HG02840 (cell line): ENCODE measurements around the gene SMIM28.
"Not testable (repeated sequence)": the region's sequence is repeated elsewhere in the genome, so short reads cannot be mapped to it uniquely, and the experiment has no call there.

Source experiments
- ATAC-seq: cut with Tn5 transposase; IDR thresholded peaks from one replicate; pipeline ENCODE4 v1.9.1; 2021; ENCODE audit warnings: mild to moderate bottlenecking, moderate library complexity, moderate number of reproducible peaks; ENCODE audit not compliant: unreplicated experiment, low FRiP score

SMIM28 gene

GRCh38 chr6:138403801-138404665, 26.3 kb downstream of the SMIM28 start, which contains the start of gene HEBP2:
Gene HEBP2, plus strand, starts transcription at chr6:138404223. Its CDS starts 273 bp downstream, at chr6:138404496.
- peak; percentile 85 for ATAC-seq

GRCh38 chr6:138404666-138405337, 27.1 kb downstream of the SMIM28 start:
- ATAC-seq: peak; percentile 9

- ATAC-seq: no peak
Measured at GRCh38 chr6:138405816-138406413, 28.2 kb downstream of the SMIM28 start.

- ATAC-seq: no peak
Measured at GRCh38 chr6:138406443-138406842, 28.7 kb downstream of the SMIM28 start.

DNA sequence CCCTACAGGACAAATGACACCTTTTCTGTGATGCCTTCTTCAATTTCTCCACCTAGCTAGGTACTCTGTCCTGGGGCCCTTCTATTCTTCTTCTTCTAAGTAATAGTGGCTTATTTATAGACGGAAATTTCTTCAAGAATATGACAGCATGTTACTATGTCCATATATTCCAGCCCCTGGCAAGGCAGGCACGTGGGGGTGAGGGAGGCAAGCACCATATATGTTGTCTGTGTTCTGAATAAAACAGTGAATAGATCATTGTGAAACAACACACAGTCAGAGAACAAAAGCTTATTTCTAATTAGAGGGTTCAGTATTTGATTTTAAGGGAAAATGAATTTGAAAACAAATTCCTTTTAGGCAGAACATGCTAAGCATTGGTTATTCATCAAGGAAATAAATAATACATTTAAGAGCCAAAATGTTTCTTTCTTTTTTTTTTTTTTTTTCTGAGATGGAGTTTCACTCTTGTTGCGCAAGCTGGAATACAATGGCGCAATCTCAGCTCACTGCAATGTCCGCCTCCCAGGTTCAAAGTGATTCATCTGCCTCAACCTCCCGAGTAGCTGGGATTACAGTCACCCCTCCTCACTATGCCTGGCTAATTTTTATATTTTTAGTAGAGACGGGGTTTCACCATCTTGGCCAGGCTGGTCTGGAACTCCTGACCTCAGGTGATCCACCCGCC, 32.5 kb downstream of the SMIM28 start:
- no peak for ATAC-seq

DNA sequence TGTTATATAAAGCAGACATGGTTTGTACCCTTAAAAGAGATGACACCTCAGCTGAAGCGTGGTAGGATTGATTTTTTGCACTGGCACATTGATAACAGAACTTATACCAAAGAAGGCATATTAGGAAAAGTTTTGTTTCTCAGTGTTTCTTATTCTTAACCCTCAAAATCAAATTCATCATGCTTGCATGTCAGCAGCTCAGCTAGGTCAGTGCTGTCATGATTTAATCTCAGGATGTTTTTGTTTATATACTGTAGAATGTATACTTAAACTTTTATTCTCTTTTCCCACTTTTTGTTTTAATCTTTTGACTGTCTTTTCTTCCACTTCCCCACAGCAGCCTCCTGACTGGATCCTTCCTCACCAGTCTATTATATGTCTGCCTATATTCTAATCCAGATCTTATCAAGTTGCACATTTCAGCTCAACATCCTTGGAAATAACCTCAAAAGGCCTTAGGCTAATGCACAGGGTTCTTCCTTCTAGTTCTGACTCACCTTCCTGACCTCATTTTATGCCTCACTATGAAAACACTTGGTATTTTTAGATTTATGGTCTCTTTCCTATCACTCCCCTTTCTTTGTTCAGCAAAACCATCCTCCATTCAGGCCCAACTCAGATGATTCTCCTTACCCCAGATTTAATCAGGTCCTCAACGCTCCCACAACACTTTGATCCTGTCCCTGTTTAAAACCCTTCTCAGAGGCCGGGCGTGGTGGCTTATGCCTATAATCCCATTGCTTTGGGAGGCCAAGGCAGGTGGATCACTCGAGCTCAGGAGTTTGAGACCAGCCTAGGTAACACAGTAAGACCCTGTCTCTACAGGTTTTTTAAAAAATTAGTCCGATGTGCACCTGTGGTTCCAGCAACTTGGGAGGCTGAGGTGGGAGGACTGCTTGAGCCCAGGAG, 33.5 kb downstream of the SMIM28 start:
- ATAC-seq: no peak

DNA sequence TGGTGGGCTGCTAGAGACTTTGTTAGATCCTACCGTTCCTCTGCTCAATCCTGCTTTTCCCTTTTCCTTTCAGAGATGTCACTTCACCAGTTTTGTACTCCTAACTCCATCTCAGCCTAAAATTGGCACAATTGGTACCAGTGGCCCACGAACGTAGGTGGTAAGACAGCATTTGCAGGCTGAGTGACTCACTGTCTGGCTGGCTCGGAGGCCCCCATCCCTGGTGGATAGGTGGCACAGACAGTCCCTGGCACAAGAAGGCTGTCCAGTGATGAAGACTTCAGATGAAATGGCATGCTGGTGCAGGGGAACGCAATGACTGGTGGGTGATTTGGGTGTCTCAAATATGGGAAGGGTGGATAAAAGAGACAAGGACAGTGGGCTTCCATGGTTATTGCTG, 37.4 kb downstream of the SMIM28 start:
- ATAC-seq: no peak

DNA sequence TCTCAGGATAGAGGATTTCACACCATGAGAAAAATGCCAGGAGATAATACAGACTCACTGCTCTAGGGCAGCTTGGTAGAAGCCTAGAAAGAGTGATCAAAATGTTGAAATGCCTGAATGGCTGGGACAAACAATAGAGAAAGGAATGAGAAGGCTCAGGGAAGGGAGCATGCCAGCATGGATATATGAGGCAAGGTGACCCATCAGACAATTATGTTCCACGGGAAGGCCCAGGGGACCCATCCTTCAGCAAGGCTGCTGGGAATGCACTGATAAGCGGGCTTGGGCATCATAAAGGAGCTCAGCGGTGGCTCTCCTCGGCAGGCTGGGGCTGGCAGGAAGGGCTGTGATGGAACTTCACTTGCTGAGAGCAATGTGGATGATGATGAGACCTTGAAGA, 38.5 kb downstream of the SMIM28 start:
- ATAC-seq: no peak

- ATAC-seq: no peak
Measured at GRCh38 chr6:138417493-138418117, 39.9 kb downstream of the SMIM28 start.

DNA sequence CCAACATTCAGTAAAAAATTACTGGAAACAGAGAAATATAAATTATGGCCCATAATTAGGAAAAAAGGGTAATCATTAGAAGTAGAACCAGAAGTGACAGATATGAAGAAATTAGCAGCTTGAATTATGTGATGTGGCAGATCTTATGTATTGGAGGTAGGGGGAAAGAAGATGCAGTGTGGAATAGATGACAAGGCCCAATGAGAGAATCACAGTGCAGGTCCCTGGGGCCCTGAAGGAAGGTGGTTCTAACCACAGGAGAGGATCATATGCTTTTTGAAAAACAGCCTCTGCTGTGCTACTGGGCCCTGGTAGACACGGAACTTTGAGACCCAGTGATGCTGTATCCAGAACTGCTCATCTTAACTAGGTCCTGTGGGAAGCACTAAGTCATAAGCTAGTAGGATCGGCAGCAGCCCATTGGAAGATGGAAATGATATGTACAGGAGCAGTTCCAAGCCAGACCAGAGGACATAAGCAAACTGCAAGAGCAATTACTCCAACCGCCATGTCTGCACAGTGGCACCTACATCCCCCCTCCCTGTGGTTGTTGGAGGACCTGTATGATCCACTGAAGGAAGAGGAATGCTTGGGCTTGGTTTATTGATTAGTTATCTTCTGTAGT, 40.5 kb downstream of the SMIM28 start:
- ATAC-seq: no peak

DNA sequence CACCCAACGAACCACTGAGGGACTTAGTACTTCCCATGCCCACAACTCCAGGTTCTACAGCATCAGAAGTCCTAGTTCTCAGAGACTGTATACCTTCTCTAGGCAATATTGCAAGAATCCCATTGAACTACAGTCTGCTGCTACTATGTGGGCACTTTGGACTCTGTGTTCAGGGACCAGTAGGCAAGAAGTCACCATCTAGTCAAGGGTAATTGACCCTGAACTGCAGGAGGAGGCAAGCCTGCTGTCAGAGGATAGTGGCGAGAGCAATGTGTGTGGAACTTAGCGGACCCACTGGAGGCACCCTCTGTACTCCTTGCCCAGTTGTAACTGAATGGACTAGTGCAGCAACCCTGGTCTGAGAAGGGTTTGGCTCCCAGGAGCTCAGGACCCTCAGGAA, 42.1 kb downstream of the SMIM28 start:
- no peak for ATAC-seq

DNA sequence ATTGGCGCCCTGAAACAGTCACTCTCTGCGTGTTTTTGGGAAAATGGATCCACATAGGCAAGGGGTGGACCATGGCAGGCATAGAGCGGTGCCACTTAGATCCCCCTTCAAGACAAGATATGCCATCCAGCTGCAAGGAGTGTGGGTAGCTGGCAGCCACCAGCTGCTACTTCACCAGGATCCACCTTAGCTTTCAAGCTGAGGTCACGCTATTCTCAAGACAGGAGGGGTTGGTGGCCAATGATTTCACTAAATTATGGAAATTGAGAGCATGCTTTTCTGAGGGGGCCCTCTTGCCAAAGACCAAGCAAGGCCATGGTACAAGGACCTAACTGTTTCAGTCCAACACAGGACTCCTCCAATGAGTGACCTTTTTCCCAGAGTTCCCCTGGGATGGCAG, 42.7 kb downstream of the SMIM28 start:
- no peak for ATAC-seq

GRCh38 chr6:138421089-138421488, 43.4 kb downstream of the SMIM28 start:
- ATAC-seq: no peak

- ATAC-seq: no peak
Measured at GRCh38 chr6:138421608-138422007, 43.9 kb downstream of the SMIM28 start.

GRCh38 chr6:138422861-138423260, 45.2 kb downstream of the SMIM28 start:
- no peak for ATAC-seq

DNA sequence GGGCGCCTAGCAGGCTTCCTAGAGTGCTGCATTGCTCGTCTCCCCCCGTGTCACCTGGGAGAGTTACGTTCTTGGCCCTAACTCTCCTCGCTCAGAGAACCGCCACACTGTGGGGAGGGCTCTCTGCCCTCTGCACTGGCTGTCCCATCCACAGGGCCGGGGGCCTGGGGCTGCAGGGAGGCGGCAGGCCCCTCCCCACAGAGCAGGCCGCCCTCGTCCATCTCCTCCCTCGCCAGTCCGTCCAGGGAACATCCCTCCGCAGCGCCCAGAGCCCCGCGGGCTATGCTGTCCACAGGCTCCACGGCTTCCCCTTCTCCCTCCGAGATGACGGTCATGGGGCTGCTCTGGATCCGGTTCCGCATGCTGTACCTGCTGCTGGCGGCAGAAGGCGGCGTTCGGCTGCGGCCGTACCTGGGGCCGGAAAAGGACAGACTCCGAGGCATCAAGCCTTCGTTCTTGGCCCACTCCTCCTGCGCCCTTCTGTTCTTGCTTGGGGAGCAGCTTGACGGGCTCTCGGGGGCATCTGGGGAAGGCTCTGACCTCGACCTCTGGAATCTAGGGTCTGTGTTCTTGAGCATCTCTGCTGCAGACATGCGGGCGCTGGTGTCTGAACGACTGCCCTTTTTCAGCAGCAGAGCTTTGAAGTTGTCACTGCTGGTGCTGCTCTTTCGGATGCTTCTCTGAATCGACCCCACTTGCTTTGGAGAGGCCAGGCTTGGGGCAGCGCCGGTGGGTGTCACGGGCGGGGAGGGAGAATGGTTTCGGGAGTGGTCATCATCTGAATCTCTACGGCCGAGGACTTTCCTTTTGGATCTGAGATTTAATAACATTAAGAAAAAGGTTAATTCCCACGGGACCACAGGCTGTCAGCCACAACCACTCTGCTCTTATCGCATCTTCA, 46.5 kb downstream of the SMIM28 start:
- no peak for ATAC-seq

DNA sequence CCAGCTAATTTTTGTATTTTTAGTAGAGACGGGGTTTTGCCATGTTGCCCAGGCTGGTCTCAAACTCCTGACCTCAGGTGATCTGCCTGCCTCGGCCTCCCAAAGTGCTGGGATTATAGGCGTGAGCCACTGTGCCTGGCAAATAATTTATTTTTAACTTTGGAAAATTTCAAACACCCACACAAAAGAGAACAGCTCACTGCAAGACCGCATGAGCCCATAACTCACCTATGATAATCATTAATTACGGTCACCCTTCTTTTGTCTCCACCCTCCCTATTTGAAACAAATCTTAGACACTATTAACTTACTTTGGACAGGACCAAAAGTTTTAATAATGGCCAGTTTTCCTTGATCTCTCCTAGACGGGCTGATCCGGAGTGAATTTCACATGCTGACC, 47.6 kb downstream of the SMIM28 start:
- ATAC-seq: not testable (repeated sequence)
